WTC11 (cell line): Measurements from ENCODE around the gene CCDC190.

Source experiments
- CREM ChIP-seq: sonication (generic); formaldehyde crosslinking; IDR thresholded peaks from 2 replicates; pipeline ENCODE4 v1.8.1; 2022; ENCODE audit warnings: mild to moderate bottlenecking, missing genetic modification reagents, moderate library complexity
- ETV6 ChIP-seq: sonication (generic); formaldehyde crosslinking; IDR thresholded peaks from 2 replicates; pipeline ENCODE4 v1.8.1; 2022; ENCODE audit warnings: mild to moderate bottlenecking, missing genetic modification reagents
- GABPB1 ChIP-seq: sonication (generic); formaldehyde crosslinking; IDR thresholded peaks from 2 replicates; pipeline ENCODE4 v1.8.1; 2023; ENCODE audit warnings: mild to moderate bottlenecking, missing genetic modification reagents
- NR2C2 ChIP-seq: sonication (generic); formaldehyde crosslinking; IDR thresholded peaks from 2 replicates; pipeline ENCODE4 v1.8.0; 2022; ENCODE audit warnings: mild to moderate bottlenecking, missing genetic modification reagents
- SP1 ChIP-seq: sonication (generic); formaldehyde crosslinking; conservative IDR thresholded peaks from 2 replicates; pipeline ENCODE4 v1.8.1; 2022; ENCODE audit warnings: missing genetic modification reagents
- TF ChIP-seq, protein P1 (sequence below): fragments of 200-600 bp; IDR thresholded peaks from 2 replicates; pipeline ENCODE4 v1.8.0; 2022; ENCODE audit warnings: antibody characterized with exemption
- TF ChIP-seq, protein P2 (sequence below): sonication (generic); formaldehyde crosslinking; IDR thresholded peaks from 2 replicates; pipeline ENCODE4 v1.8.1; 2023; ENCODE audit warnings: mild to moderate bottlenecking, missing genetic modification reagents, borderline replicate concordance
- TF ChIP-seq, protein P3 (sequence below): sonication (generic); formaldehyde crosslinking; IDR thresholded peaks from 2 replicates; pipeline ENCODE4 v1.8.0; 2022; ENCODE audit warnings: mild to moderate bottlenecking, missing genetic modification reagents

DNA sequence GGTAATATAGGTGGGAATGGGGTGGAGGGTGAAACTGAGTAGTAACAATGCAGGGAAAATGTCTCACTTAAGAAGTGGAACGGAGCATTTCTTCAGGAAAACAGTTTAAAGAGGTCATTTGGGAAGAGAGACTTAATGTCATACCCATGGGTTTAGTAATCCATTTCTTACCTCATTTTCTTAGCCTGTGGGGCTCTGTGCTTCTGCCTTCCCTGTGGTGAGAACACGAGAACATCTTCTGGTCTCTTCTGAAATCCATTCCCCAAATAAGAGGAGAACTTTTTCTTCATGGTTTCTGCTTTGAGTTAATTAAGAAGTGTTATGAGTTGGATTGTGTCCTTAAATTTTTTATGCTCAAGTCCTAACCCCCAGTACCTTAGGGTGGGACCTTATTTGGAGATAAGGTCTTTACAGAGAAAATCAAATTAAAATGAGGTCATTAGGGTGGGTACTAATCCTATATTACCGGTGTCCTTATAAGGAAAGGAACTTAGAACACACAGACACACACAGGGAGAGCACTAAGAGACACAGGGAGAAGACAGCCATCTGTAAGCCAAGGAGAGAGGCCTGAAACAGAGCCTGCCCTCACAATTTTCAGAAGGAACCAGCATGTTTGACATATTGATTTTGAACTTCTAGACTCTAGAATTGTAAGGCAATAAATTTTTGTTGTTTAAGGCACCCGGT, 5.4 kb downstream of the CCDC190 start:
- TF ChIP-seq ETV6 (CRISPR knock-in tag), result no peak
- TF ChIP-seq, protein P1, sequence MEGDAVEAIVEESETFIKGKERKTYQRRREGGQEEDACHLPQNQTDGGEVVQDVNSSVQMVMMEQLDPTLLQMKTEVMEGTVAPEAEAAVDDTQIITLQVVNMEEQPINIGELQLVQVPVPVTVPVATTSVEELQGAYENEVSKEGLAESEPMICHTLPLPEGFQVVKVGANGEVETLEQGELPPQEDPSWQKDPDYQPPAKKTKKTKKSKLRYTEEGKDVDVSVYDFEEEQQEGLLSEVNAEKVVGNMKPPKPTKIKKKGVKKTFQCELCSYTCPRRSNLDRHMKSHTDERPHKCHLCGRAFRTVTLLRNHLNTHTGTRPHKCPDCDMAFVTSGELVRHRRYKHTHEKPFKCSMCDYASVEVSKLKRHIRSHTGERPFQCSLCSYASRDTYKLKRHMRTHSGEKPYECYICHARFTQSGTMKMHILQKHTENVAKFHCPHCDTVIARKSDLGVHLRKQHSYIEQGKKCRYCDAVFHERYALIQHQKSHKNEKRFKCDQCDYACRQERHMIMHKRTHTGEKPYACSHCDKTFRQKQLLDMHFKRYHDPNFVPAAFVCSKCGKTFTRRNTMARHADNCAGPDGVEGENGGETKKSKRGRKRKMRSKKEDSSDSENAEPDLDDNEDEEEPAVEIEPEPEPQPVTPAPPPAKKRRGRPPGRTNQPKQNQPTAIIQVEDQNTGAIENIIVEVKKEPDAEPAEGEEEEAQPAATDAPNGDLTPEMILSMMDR, result no peak
- TF ChIP-seq, protein P2, sequence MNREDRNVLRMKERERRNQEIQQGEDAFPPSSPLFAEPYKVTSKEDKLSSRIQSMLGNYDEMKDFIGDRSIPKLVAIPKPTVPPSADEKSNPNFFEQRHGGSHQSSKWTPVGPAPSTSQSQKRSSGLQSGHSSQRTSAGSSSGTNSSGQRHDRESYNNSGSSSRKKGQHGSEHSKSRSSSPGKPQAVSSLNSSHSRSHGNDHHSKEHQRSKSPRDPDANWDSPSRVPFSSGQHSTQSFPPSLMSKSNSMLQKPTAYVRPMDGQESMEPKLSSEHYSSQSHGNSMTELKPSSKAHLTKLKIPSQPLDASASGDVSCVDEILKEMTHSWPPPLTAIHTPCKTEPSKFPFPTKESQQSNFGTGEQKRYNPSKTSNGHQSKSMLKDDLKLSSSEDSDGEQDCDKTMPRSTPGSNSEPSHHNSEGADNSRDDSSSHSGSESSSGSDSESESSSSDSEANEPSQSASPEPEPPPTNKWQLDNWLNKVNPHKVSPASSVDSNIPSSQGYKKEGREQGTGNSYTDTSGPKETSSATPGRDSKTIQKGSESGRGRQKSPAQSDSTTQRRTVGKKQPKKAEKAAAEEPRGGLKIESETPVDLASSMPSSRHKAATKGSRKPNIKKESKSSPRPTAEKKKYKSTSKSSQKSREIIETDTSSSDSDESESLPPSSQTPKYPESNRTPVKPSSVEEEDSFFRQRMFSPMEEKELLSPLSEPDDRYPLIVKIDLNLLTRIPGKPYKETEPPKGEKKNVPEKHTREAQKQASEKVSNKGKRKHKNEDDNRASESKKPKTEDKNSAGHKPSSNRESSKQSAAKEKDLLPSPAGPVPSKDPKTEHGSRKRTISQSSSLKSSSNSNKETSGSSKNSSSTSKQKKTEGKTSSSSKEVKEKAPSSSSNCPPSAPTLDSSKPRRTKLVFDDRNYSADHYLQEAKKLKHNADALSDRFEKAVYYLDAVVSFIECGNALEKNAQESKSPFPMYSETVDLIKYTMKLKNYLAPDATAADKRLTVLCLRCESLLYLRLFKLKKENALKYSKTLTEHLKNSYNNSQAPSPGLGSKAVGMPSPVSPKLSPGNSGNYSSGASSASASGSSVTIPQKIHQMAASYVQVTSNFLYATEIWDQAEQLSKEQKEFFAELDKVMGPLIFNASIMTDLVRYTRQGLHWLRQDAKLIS, result no peak
- TF ChIP-seq CREM (CRISPR knock-in tag), result no peak
- TF ChIP-seq, protein P3, sequence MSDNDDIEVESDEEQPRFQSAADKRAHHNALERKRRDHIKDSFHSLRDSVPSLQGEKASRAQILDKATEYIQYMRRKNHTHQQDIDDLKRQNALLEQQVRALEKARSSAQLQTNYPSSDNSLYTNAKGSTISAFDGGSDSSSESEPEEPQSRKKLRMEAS, result no peak
- TF ChIP-seq NR2C2 (CRISPR knock-in tag), result no peak
- TF ChIP-seq SP1 (CRISPR knock-in tag), result no peak
- no peak for TF ChIP-seq GABPB1 (CRISPR knock-in tag)
